GM10248 (cell line): ENCODE data around the gene SCYGR3.

Experiments used
- CTCF ChIA-PET: fragments of 300-600 bp; sonication (Branson Sonifier 250); formaldehyde crosslinking; extraction: SDS; loops from one replicate; lab custom pipeline; 2021; ENCODE audit warnings: antibody characterized with exemption; lab: Yijun Ruan, JAX
- POLR2A ChIA-PET: fragments of 350-650 bp; sonication (Branson Sonifier 250); formaldehyde crosslinking; extraction: SDS; loops from one replicate; lab custom pipeline; 2020; ENCODE audit warnings: antibody characterized with exemption; lab: Yijun Ruan, JAX
- DNase-seq: peaks from one replicate; pipeline ENCODE4 v3.0.0; 2012; ENCODE audit errors: extremely low spot score
- CTCF ChIP-seq: IDR thresholded peaks from 2 replicates; pipeline ENCODE4 v1.5.1; 2012; ENCODE audit warnings: mild to moderate bottlenecking, low read depth; ENCODE audit errors: extremely low read depth, missing control alignments, control extremely low read depth

SCYGR3 gene

GRCh38 chr2:227597036-227597435, 17.6 kb downstream of the SCYGR3 start:
- TF ChIP-seq CTCF, result no peak
- ChIA-PET CTCF (interaction anchor here (1.3 kb wide), 1 partner anchor 31 kb away, joined by 3 read pairs; no protein-coding TSS in a partner anchor), POLR2A (no interaction called here)
- DNase-seq, result no peak

GRCh38 chr2:227595797-227596196, 18.8 kb downstream of the SCYGR3 start:
- ChIA-PET POLR2A (no interaction called here), CTCF (no interaction called here)
- DNase-seq, result no peak
- TF ChIP-seq CTCF, result no peak

- CTCF ChIA-PET, result no interaction called here
- POLR2A ChIA-PET, result no interaction called here
- no peak for DNase-seq
- TF ChIP-seq CTCF, result no peak
Observed at GRCh38 chr2:227592694-227593387, 21.8 kb downstream of the SCYGR3 start.

GRCh38 chr2:227582369-227582768, 32.3 kb downstream of the SCYGR3 start:
- no peak for DNase-seq
- ChIA-PET POLR2A (no interaction called here), CTCF (no interaction called here)
- no peak for TF ChIP-seq CTCF

- TF ChIP-seq CTCF, result no peak
- no peak for DNase-seq
- POLR2A ChIA-PET, result no interaction called here
Observed at GRCh38 chr2:227579791-227580190, 34.8 kb downstream of the SCYGR3 start.

GRCh38 chr2:227578642-227579041, 36.0 kb downstream of the SCYGR3 start:
- no peak for DNase-seq
- no peak for TF ChIP-seq CTCF
- CTCF ChIA-PET, result interaction anchor here (0.7 to 2.0 kb wide), 7 partner anchors 9 to 173 kb away, joined by 3 to 5 read pairs (median 4); no protein-coding TSS in a partner anchor
- POLR2A ChIA-PET, result no interaction called here

More at GRCh38 chr2:227579791-227580190, 34.8 kb downstream of the SCYGR3 start:
- CTCF ChIA-PET, result interaction anchor here (2.0 kb wide), 1 partner anchor 11 kb away, joined by 4 read pairs; no protein-coding TSS in a partner anchor
